MCF 10A (cell line): Measurements from ENCODE around the gene TEAD1. TPM values are rescaled to one million over a fixed set of nuclear protein-coding genes. Genes with fewer than 3 reads are reported as not detected.

ENCODE experiments used
- BruUV-seq: library from RNA; stranded (reverse); fragments of 400-500 nt; replicated peaks from 2 replicates; lab custom pipeline; 2021; lab: Mats Ljungman, UMichigan
- CTCF ChIA-PET: fragments of 300-600 bp; sonication (Branson Sonifier 250); formaldehyde crosslinking; extraction: SDS; loops from one replicate; lab custom pipeline; 2021; ENCODE audit warnings: antibody characterized with exemption, inconsistent platforms; lab: Yijun Ruan, JAX
- POLR2A ChIA-PET: fragments of 300-600, 350-650 bp; sonication (Branson Sonifier 250); formaldehyde crosslinking; extraction: SDS; loops from one replicate; lab custom pipeline; 2020; ENCODE audit warnings: antibody characterized with exemption, inconsistent platforms; lab: Yijun Ruan, JAX
- DNase-seq: peaks from one replicate; pipeline ENCODE4 v3.0.0-alpha.2; 2018; ENCODE audit not compliant: unreplicated experiment
- H3K27ac Mint-ChIP-seq: one replicate; pipeline ENCODE4 v1.8.0; 2022; ENCODE audit warnings: mild to moderate bottlenecking, low read depth, mixed read lengths; ENCODE audit not compliant: unreplicated experiment
- H3K27me3 Mint-ChIP-seq: one replicate; pipeline ENCODE4 v1.8.0; 2022; ENCODE audit warnings: mixed read lengths; ENCODE audit not compliant: insufficient read depth, unreplicated experiment
- H3K36me3 Mint-ChIP-seq: one replicate; pipeline ENCODE4 v1.8.0; 2022; ENCODE audit warnings: mild to moderate bottlenecking, moderate library complexity, mixed read lengths; ENCODE audit not compliant: insufficient read depth, unreplicated experiment
- H3K4me1 Mint-ChIP-seq: one replicate; pipeline ENCODE4 v1.8.0; 2022; ENCODE audit warnings: mixed read lengths; ENCODE audit not compliant: insufficient read depth, unreplicated experiment
- H3K4me3 Mint-ChIP-seq: one replicate; pipeline ENCODE4 v1.8.0; 2022; ENCODE audit warnings: mild to moderate bottlenecking, moderate library complexity, mixed read lengths; ENCODE audit not compliant: unreplicated experiment
- H3K9me3 Mint-ChIP-seq: one replicate; pipeline ENCODE4 v1.8.0; 2022; ENCODE audit warnings: mixed read lengths; ENCODE audit not compliant: unreplicated experiment
- CTCF ChIP-seq: fragments of 200-600 bp; IDR thresholded peaks from one replicate; pipeline ENCODE4 v1.8.0; 2022; ENCODE audit warnings: antibody characterized with exemption, mild to moderate bottlenecking; ENCODE audit not compliant: unreplicated experiment
- intact Hi-C: fragments of 100-400 bp; cut with micrococcal nuclease; formaldehyde crosslinking; loops from 2 replicates; pipeline ENCODE4 v1.14.1; 2022
- total RNA-seq: library from RNA; stranded (reverse); gene quantifications from 2 replicates; pipeline ENCODE4 v1.2.3, GENCODE V29; 2022

Gene TEAD1
- total RNA-seq, 1 experiment from 2014 or later = 123 TPM

- ChIA-PET CTCF (interaction anchor here (0.6 kb wide), 1 partner anchor 667 kb away, joined by 3 read pairs; no protein-coding TSS in a partner anchor), POLR2A (no interaction called here)
- Mint-ChIP-seq H3K9me3 (no peaks in the 10 kb centered on the region), H3K27ac (no peak overlapping the region), H3K4me1 (no peaks in the 10 kb centered on the region), H3K27me3 (no peaks in the 10 kb centered on the region), H3K36me3 (no peaks in the 10 kb centered on the region), H3K4me3 (no peak overlapping the region)
- intact Hi-C loops = no loop called here
- DNase-seq = no peak
- no peak for TF ChIP-seq CTCF
- BruUV-seq = no TSS peak
Measured at GRCh38 chr11:12986194-12986898, 312.1 kb downstream of the TEAD1 start.

GRCh38 chr11:12989428-12990161 is 315.4 kb downstream of the TEAD1 start:
- BruUV-seq = no TSS peak
- no peak for DNase-seq
- no peak overlapping the region for H3K27ac Mint-ChIP-seq
- H3K9me3 Mint-ChIP-seq = no peaks in the 10 kb centered on the region
- H3K4me3 Mint-ChIP-seq = no peak overlapping the region
- H3K36me3 Mint-ChIP-seq = no peaks in the 10 kb centered on the region
- ChIA-PET CTCF (no interaction called here), POLR2A (no interaction called here)
- no peak for TF ChIP-seq CTCF
- intact Hi-C loops = no loop called here
- H3K27me3 Mint-ChIP-seq = no peaks in the 10 kb centered on the region
- no peaks in the 10 kb centered on the region for H3K4me1 Mint-ChIP-seq

DNA sequence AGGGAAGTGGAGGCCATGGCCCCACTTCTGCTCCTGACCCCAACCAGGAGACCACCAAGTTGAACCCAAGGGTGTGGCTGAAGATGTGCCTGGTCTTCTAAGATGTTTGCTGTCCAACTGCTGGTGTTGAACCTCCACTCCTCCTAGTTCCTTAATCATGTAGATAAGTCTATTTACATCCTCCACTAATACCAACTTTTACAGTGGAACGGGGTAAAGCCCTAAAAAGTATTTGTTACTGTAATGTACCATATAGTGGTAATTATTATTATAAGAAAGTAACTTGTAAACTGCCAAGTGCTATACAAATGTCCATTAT is 315.9 kb downstream of the TEAD1 start:
- DNase-seq = no peak
- intact Hi-C loops = no loop called here
- CTCF ChIA-PET = no interaction called here
- Mint-ChIP-seq H3K4me3 (no peak overlapping the region), H3K36me3 (no peaks in the 10 kb centered on the region), H3K27me3 (no peaks in the 10 kb centered on the region), H3K9me3 (no peaks in the 10 kb centered on the region), H3K27ac (no peak overlapping the region), H3K4me1 (no peaks in the 10 kb centered on the region)
- POLR2A ChIA-PET = interaction anchor here (0.7 kb wide), 1 partner anchor 334 kb away, joined by 3 read pairs; no protein-coding TSS in a partner anchor
- no peak for TF ChIP-seq CTCF
- no TSS peak for BruUV-seq

DNA sequence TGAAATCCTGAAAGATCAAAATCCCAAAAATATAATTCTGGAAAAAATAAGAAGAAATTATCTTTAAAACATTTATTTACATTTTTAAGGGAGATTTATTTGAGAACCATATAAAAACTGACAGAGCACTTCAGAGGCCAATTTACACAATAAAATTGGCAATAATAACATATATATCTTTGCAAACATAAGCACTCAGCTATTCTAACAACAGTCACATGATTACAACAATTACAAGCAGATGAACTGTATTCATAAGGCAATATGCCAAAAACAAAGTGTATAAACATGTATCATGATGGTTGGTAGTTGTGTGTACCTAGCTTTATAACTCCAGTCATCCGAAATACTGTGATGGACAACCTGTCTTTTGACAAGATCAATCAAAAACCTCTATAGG is 317.2 kb downstream of the TEAD1 start:
- no peak for DNase-seq
- H3K36me3 Mint-ChIP-seq = no peaks in the 10 kb centered on the region
- POLR2A ChIA-PET = no interaction called here
- no peaks in the 10 kb centered on the region for H3K9me3 Mint-ChIP-seq
- intact Hi-C loops = no loop called here
- no peaks in the 10 kb centered on the region for H3K27me3 Mint-ChIP-seq
- H3K4me1 Mint-ChIP-seq = no peaks in the 10 kb centered on the region
- H3K4me3 Mint-ChIP-seq = no peak overlapping the region
- no peak for TF ChIP-seq CTCF
- BruUV-seq = no TSS peak
- CTCF ChIA-PET = no interaction called here
- H3K27ac Mint-ChIP-seq = no peak overlapping the region
